ENCODE data around the gene FAXDC2. TPM values are rescaled to one million over a fixed set of nuclear protein-coding genes. Genes with fewer than 3 reads are reported as not detected.

Gene FAXDC2
- total RNA-seq, 2 experiments from 2014 or later, result not detected

- H3K27me3 Mint-ChIP-seq (ENCODE audit: low read depth), result no peaks in the 10 kb centered on the region
- ChIA-PET POLR2A (no interaction called here), CTCF (no interaction called here)
- H3K4me3 Mint-ChIP-seq, result no peak overlapping the region
- H3K36me3 Mint-ChIP-seq (ENCODE audit: low read depth), result peaks cover 14% of the 10 kb centered on the region
- no peaks in the 10 kb centered on the region for H3K9me3 Mint-ChIP-seq (ENCODE audit: insufficient read depth)
- H3K27ac Mint-ChIP-seq, result peak overlapping the region; percentile 37
- ATAC-seq (no peak), DNase-seq (no peak)
- peaks cover 67% of the 10 kb centered on the region for H3K4me1 Mint-ChIP-seq (ENCODE audit: low read depth)
Measured at GRCh38 chr5:154784856-154785255, 65.5 kb downstream of the FAXDC2 start.

GRCh38 chr5:154783774-154784460, 66.5 kb downstream of the FAXDC2 start:
- ATAC-seq, result no peak
- Mint-ChIP-seq H3K36me3 (ENCODE audit: low read depth) (peaks cover 17% of the 10 kb centered on the region), H3K9me3 (ENCODE audit: insufficient read depth) (no peaks in the 10 kb centered on the region)

GRCh38 chr5:154782812-154783592, 67.4 kb downstream of the FAXDC2 start:
- ATAC-seq, result no peak
- no peak for DNase-seq
- Mint-ChIP-seq H3K27ac (peak overlapping the region; percentile 28), H3K4me3 (no peak overlapping the region), H3K36me3 (ENCODE audit: low read depth) (peaks cover 13% of the 10 kb centered on the region), H3K9me3 (ENCODE audit: insufficient read depth) (no peaks in the 10 kb centered on the region), H3K27me3 (ENCODE audit: low read depth) (no peaks in the 10 kb centered on the region), H3K4me1 (ENCODE audit: low read depth) (peaks cover 68% of the 10 kb centered on the region)
- ChIA-PET POLR2A (no interaction called here), CTCF (interaction anchor here (1.0 to 1.4 kb wide), 3 partner anchors 11 to 15 kb away, joined by 3 to 5 read pairs (median 3); no protein-coding TSS in a partner anchor)

More at GRCh38 chr5:154783774-154784460, 66.5 kb downstream of the FAXDC2 start:
- POLR2A ChIA-PET, result interaction anchor here (1.1 kb wide), 1 partner anchor 15 kb away, joined by 3 read pairs; no protein-coding TSS in a partner anchor
- H3K4me3 Mint-ChIP-seq, result no peak overlapping the region
- H3K4me1 Mint-ChIP-seq (ENCODE audit: low read depth), result peaks cover 74% of the 10 kb centered on the region
- H3K27ac Mint-ChIP-seq, result peak overlapping the region; percentile 26
- CTCF ChIA-PET, result interaction anchor here (1.3 kb wide), 1 partner anchor 14 kb away, joined by 3 read pairs; no protein-coding TSS in a partner anchor
- H3K27me3 Mint-ChIP-seq (ENCODE audit: low read depth), result no peaks in the 10 kb centered on the region
- no peak for DNase-seq

- H3K27me3 Mint-ChIP-seq (ENCODE audit: low read depth), result no peaks in the 10 kb centered on the region
- peaks cover 61% of the 10 kb centered on the region for H3K4me1 Mint-ChIP-seq (ENCODE audit: low read depth)
- ChIA-PET POLR2A (no interaction called here), CTCF (interaction anchor here (1.0 to 1.4 kb wide), 3 partner anchors 11 to 15 kb away, joined by 3 to 5 read pairs (median 3); no protein-coding TSS in a partner anchor)
- no peak overlapping the region for H3K27ac Mint-ChIP-seq
- ATAC-seq, result no peak
- no peak overlapping the region for H3K4me3 Mint-ChIP-seq
- no peak for DNase-seq
- no peaks in the 10 kb centered on the region for H3K9me3 Mint-ChIP-seq (ENCODE audit: insufficient read depth)
- peaks cover 13% of the 10 kb centered on the region for H3K36me3 Mint-ChIP-seq (ENCODE audit: low read depth)
Measured at GRCh38 chr5:154782326-154782725, 68.1 kb downstream of the FAXDC2 start.

- CTCF ChIA-PET, result interaction anchor here (1.2 kb wide), 1 partner anchor 10 kb away, joined by 4 read pairs; no protein-coding TSS in a partner anchor
- Mint-ChIP-seq H3K36me3 (ENCODE audit: low read depth) (peaks cover 13% of the 10 kb centered on the region), H3K27me3 (ENCODE audit: low read depth) (no peaks in the 10 kb centered on the region), H3K9me3 (ENCODE audit: insufficient read depth) (no peaks in the 10 kb centered on the region), H3K4me1 (ENCODE audit: low read depth) (peaks cover 49% of the 10 kb centered on the region), H3K27ac (peak overlapping the region; percentile 29), H3K4me3 (no peak overlapping the region)
- no peak for DNase-seq
- POLR2A ChIA-PET, result no interaction called here
- ATAC-seq, result no peak
Measured at GRCh38 chr5:154780128-154780527, 70.3 kb downstream of the FAXDC2 start.

- Mint-ChIP-seq H3K4me3 (no peak overlapping the region), H3K27me3 (ENCODE audit: low read depth) (no peaks in the 10 kb centered on the region), H3K9me3 (ENCODE audit: insufficient read depth) (no peaks in the 10 kb centered on the region), H3K36me3 (ENCODE audit: low read depth) (peaks cover 13% of the 10 kb centered on the region), H3K4me1 (ENCODE audit: low read depth) (peaks cover 45% of the 10 kb centered on the region), H3K27ac (no peak overlapping the region)
- no peak for DNase-seq
- CTCF ChIA-PET, result interaction anchor here (0.8 kb wide), 1 partner anchor 11 kb away, joined by 4 read pairs; no protein-coding TSS in a partner anchor
- ATAC-seq, result no peak
- POLR2A ChIA-PET, result no interaction called here
Measured at GRCh38 chr5:154779105-154779504, 71.3 kb downstream of the FAXDC2 start.

- Mint-ChIP-seq H3K27me3 (ENCODE audit: low read depth) (no peaks in the 10 kb centered on the region), H3K4me3 (no peak overlapping the region), H3K36me3 (ENCODE audit: low read depth) (peaks cover 15% of the 10 kb centered on the region), H3K27ac (no peak overlapping the region), H3K4me1 (ENCODE audit: low read depth) (peaks cover 41% of the 10 kb centered on the region), H3K9me3 (ENCODE audit: insufficient read depth) (no peaks in the 10 kb centered on the region)
- no peak for ATAC-seq
- POLR2A ChIA-PET, result interaction anchor here (1.3 kb wide), 1 partner anchor 11 kb away, joined by 3 read pairs; no protein-coding TSS in a partner anchor
- no peak for DNase-seq
- CTCF ChIA-PET, result interaction anchor here (0.8 kb wide), 1 partner anchor 10 kb away, joined by 4 read pairs; no protein-coding TSS in a partner anchor
Measured at GRCh38 chr5:154778534-154778933, 71.9 kb downstream of the FAXDC2 start.

GRCh38 chr5:154776167-154776566, 74.2 kb downstream of the FAXDC2 start:
- H3K36me3 Mint-ChIP-seq (ENCODE audit: low read depth), result peaks cover 27% of the 10 kb centered on the region
- peaks cover 39% of the 10 kb centered on the region for H3K4me1 Mint-ChIP-seq (ENCODE audit: low read depth)
- no peaks in the 10 kb centered on the region for H3K9me3 Mint-ChIP-seq (ENCODE audit: insufficient read depth)
- ChIA-PET CTCF (interaction anchor here (0.6 kb wide), 1 partner anchor 11 kb away, joined by 3 read pairs; no protein-coding TSS in a partner anchor), POLR2A (no interaction called here)
- peak overlapping the region; percentile 84 for H3K27ac Mint-ChIP-seq
- no peak for DNase-seq
- no peak for ATAC-seq
- no peak overlapping the region for H3K4me3 Mint-ChIP-seq
- no peaks in the 10 kb centered on the region for H3K27me3 Mint-ChIP-seq (ENCODE audit: low read depth)

GRCh38 chr5:154773326-154773725, 77.1 kb downstream of the FAXDC2 start:
- H3K27me3 Mint-ChIP-seq (ENCODE audit: low read depth), result no peaks in the 10 kb centered on the region
- H3K4me3 Mint-ChIP-seq, result no peak overlapping the region
- peak overlapping the region; percentile 61 for H3K27ac Mint-ChIP-seq
- CTCF ChIA-PET, result no interaction called here
- peaks cover 17% of the 10 kb centered on the region for H3K36me3 Mint-ChIP-seq (ENCODE audit: low read depth)
- ATAC-seq (no peak), DNase-seq (no peak)
- H3K4me1 Mint-ChIP-seq (ENCODE audit: low read depth), result peaks cover 43% of the 10 kb centered on the region
- H3K9me3 Mint-ChIP-seq (ENCODE audit: insufficient read depth), result no peaks in the 10 kb centered on the region
- POLR2A ChIA-PET, result no interaction called here

GRCh38 chr5:154771383-154771901, 79.0 kb downstream of the FAXDC2 start:
- Mint-ChIP-seq H3K27ac (peak overlapping the region; percentile 44), H3K36me3 (ENCODE audit: low read depth) (peaks cover 19% of the 10 kb centered on the region), H3K4me1 (ENCODE audit: low read depth) (peaks cover 60% of the 10 kb centered on the region), H3K27me3 (ENCODE audit: low read depth) (no peaks in the 10 kb centered on the region), H3K4me3 (no peak overlapping the region), H3K9me3 (ENCODE audit: insufficient read depth) (no peaks in the 10 kb centered on the region)
- POLR2A ChIA-PET, result interaction anchor here (0.6 to 0.8 kb wide), 2 partner anchors 10 to 16 kb away, joined by 3 to 5 read pairs; no protein-coding TSS in a partner anchor
- DNase-seq, result no peak
- CTCF ChIA-PET, result interaction anchor here (0.6 to 1.0 kb wide), 2 partner anchors 11 to 786 kb away, joined by 3 to 4 read pairs; no protein-coding TSS in a partner anchor
- no peak for ATAC-seq

- Mint-ChIP-seq H3K4me1 (ENCODE audit: low read depth) (peaks cover 68% of the 10 kb centered on the region), H3K4me3 (no peak overlapping the region)
Measured at GRCh38 chr5:154770111-154770510, 80.3 kb downstream of the FAXDC2 start.

More at GRCh38 chr5:154770111-154770510, 80.3 kb downstream of the FAXDC2 start:
- Mint-ChIP-seq H3K9me3 (ENCODE audit: insufficient read depth) (no peaks in the 10 kb centered on the region), H3K27ac (peak overlapping the region; percentile 76), H3K27me3 (ENCODE audit: low read depth) (no peaks in the 10 kb centered on the region), H3K36me3 (ENCODE audit: low read depth) (peaks cover 22% of the 10 kb centered on the region)
- no peak for DNase-seq
- POLR2A ChIA-PET, result interaction anchor here (0.8 kb wide), 1 partner anchor 13 kb away, joined by 3 read pairs; no protein-coding TSS in a partner anchor
- no peak for ATAC-seq
- CTCF ChIA-PET, result interaction anchor here (0.6 to 0.9 kb wide), 2 partner anchors 13 to 40 kb away, joined by 3 read pairs; no protein-coding TSS in a partner anchor
